HG03457 (cell line): ENCODE results near the gene G6PD.
A peak's percentile ranks its signal among the peaks of the same experiment; 100 is the strongest.
"Not testable (repeated sequence)": the region's sequence is repeated elsewhere in the genome, so short reads cannot be mapped to it uniquely, and the experiment has no call there.

Source experiments
- ATAC-seq: cut with Tn5 transposase; IDR thresholded peaks from one replicate; pipeline ENCODE4 v1.9.1; 2021; ENCODE audit warnings: moderate number of reproducible peaks; ENCODE audit not compliant: unreplicated experiment

G6PD gene

DNA sequence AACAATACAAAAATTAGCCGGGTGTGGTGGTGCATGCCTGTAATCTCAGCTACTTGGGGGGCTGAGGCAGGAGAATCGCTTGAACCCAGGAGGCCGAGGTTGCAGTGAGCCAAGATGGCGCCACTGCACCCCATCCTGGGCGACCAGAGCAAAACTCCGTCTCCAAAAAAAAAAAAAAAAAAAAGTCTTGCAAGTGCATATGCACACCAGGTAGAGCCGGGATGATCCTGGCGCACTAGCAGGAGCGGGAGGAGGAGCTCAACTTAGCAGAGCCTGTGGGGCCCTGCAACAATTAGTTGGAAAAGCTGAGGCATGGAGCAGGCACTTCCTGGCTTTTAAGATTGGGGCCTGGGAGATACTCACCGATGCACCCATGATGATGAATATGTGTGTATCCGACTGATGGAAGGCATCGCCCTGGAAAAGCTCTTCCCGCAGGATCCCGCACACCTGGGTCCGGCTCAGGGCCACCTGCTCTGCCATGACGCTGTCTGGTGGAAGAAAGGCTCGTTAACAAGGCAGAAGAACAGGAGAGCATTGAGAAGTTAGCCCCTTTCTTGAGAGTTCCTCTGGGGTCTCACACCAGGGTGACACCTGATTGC, 872 bp downstream of the G6PD start:
- ATAC-seq: no peak

DNA sequence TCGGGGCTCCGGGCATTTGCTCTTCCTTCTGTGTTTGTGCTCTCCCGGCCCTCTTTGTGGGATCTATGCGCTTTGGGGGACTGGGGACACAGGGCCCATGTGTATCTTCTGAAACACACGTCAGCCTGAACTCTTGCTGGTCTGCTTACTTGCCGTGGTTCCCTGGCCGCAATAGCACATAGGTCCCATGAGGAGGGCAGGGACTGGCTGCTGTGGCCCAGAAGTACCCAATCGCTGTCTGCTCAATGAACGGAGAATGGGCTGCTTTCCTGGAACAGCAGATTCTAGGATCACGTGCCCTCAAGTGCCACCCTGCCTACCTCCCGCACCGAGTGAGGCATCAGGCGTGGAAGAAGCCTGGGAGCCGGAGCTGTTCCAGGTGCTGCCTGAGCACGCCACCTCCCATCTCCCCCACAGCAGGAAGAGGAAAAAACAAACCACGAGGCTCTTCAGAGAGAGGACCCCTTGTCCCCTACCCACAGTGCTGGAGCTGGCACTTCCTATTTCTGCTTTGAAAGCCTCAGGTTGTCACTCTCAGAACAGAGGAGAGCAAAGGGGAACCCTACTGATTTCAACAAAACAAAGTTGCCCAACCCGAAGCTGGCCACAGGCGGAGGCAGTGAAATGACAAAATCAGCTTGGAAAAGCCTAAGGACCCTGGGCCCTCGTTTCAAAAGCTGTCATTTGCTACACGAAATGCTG, 3.8 kb downstream of the G6PD start:
- no peak for ATAC-seq

DNA sequence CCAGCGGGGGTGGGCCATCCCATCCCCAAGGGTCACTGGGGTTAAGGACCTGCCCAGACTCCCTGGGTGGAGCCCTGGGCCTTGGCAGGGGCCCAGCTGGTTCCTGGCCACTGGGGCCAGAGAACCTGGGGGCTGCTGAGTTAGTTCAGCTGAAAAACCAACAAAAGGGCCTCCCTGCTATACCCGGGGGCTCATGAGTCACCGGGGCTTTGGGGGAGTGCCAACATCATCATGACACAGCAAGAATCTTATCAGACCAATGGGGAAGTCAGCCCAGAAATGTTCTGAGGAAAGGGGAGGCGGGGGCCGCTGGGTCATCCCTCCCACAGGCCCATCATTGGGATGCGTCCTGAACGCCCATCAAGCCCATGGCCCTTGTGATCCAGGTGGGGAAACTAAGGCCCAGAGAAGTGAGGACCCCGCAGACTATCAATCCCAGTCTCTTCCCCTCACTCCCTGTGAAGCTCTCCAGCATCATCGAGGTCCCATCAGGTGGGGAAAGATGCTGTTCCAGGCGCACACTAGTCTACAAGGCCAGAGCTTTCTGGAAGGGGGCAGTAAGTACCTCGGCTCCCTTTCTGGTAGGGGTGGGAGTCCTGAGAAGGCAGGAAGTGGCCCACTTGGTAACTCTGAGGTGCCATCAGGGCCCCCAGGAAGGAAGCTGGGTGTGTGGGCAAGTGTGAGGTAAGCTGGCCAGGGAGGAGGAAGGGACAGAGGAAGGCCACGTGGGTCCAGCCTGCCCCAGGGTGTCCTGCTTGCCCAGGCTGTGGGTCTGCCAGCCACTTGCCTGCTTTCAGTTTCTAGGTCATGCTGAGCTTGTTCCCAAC, 4.5 kb downstream of the G6PD start:
- no peak for ATAC-seq

DNA sequence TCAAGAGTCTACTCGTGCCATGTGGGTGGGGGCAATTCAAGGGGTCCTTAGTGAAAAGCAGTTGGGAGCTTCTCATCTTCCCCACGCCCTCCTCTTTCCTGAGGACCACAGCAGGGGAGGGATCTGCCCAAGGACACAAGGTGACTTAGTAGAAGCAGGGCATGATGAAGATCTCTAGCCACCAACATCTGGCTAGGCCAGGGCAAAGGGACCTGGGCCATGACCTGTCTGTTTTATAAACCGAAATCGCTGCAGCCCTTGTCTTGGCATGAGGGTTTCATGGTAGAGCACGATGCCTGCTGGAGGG, 5.1 kb downstream of the G6PD start:
- ATAC-seq: no peak

DNA sequence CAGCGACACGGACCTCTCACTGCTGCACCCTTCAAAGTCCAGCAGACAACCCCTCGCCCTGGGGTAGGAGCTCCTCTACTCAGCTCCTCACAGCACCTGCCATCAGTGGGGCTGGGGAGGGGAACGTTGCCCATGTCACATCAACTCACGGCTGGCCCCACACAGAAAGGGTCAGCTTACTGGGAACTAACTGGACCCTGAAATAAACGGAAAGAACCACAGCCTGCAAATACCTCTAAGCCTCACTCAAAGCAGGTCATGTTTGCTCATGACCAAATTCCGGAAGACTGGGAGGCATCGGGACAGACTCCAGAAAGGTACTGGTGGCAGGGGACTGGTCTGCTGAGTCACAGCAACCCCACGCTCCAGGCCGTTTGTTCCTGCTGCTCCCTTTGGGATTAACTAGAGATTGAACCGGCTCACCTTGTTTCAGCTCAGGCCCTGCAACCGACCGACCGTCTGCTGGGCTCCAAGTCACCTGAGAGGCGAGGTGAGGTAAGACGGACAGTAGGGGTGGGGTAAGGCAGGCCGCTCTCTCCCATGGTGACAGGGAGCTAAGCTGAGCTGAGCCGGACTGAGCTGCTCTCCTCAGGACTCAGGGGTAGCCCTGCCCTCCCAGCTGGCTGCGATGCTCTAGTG, 5.6 kb downstream of the G6PD start:
- no peak for ATAC-seq

DNA sequence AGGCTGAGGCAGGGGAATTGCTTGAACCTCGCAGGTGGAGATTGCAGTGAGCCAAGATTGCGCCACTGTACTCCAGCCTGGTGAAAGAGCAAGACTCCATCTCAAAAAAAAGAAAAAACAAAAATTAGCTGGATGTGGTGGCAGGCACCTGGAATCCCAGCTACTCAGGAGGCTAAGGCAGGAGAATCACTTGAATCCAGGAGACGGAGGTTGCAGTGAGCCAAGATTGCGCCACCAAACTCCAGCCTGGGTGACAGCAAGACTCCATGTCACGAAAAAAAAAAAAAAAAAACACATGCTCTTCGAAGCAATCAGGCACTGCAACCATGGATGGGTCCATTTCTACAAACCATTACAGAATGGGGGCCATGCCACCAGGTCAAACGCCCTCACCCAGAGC, 6.3 kb downstream of the G6PD start:
- not testable (repeated sequence) for ATAC-seq

DNA sequence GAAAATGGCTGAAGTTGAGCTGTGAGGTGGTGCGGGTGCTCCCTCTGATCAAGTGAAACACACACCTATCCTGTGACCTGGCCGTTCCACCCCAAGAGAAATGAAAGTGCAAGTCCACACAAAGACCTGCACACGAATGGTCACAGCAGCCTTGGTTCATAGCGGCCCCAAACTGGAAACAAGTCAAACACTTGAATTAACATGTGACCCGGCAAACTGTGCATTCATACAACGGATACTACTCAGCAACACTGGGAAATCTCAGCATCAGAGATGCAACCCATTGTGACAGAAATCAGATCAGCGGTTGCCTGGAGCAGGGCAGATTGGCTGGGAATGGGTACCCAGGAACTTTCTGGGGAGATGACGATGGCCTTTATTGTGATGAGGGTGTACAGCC, 7.6 kb downstream of the G6PD start:
- ATAC-seq: no peak

DNA sequence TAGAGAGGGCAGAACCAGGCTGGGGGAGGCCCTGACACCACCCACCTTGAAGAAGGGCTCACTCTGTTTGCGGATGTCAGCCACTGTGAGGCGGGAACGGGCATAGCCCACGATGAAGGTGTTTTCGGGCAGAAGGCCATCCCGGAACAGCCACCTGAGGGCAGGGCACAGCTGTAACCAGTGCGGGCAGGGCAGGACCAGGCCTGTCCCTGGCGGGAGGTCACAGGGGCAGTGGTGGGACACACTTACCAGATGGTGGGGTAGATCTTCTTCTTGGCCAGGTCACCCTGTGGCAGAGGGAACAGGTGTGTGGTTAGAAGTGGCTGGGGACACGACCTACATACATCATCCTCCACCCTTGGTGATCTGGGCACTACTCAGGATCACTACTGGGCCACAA, 10.8 kb downstream of the G6PD start:
- no peak for ATAC-seq

DNA sequence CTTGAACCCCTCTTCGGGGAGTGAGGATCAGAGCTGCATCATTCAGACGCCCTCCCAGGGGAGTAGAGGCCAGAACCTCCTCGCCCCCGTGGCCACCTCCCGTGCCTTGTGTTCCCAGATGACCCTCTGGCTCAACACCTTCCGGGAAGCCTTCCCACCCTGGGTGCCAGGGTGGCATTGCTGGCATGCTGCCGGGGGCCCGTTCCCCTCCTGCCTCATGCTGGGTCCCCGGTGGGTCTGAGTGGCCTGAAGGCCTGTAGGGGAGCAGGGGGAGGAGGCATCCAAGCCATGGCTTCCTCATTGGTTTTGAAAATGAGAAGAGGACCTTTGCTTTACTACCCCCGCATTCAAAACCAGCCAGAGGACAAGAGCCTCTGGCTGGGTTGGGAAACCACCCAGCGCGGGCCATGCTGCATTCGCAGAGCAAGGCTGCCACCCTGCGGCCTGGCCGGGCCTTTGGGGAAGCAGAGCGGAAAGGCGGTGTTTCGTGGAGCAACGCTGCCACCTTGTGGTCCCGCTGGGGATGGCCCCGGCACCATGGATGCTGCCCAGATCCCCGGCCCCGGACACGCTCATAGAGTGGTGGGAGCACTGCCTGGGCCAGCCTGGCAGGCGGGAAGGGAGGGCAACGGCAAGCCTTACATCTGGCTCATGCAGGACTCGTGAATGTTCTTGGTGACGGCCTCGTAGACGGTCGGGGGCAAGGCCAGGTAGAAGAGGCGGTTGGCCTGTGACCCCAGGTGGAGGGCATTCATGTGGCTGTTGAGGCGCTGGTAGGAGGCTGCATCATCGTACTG, 11.9 kb downstream of the G6PD start:
- peak; percentile 75 for ATAC-seq

DNA sequence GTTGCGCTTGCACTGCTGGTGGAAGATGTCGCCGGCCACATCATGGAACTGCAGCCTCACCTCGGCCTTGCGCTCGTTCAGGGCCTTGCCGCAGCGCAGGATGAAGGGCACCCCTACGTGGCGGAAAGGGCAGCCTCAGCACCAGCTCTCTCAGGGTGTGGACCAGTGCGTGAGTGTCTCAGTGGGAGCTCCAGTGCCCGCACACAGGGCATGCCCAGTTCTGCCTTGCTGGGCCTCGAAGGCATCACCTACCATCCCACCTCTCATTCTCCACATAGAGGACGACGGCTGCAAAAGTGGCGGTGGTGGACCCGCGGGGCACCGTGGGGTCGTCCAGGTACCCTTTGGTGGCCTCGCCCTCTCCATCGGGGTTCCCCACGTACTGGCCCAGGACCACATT, 14.0 kb downstream of the G6PD start:
- no peak for ATAC-seq

DNA sequence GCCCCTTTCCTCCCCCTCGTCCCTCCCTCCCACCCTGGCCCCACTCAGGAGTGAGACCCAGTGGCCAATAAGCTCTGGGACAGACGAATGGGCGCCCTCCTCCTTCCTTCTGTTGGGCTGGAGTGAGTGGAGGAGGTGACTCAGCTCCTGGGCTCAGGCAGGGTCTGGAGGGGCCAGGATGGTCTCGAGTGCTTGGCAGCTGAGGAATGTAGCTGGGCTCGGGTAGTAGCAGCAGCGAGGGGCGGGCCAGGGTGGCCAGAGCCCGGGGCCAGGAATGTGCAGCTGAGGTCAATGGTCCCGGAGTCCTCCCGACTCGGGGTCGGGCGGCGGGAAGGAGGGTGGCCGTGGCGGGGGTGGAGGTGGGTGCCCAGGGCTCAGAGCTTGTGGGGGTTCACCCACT, 15.0 kb downstream of the G6PD start:
- ATAC-seq: no peak

DNA sequence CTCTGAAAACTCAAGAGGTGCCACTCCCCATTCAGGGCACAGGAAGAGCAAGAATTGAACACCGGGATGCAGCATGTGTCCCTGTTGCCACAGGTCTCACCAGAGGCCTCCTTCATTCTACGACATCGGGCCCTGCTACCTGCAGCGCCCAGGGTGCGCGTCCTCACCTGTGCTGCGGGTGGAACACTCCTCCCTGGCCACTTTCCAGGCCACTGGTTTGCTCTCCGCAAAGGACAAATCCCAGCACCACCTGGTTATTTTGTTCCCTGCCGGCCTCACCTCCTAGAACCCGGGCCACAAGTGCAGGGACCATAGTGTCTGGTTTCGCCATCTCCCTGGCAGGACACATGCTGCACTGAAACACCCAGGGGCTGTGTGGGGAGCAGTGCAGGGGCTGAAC, 16.4 kb downstream of the G6PD start:
- no peak for ATAC-seq

DNA sequence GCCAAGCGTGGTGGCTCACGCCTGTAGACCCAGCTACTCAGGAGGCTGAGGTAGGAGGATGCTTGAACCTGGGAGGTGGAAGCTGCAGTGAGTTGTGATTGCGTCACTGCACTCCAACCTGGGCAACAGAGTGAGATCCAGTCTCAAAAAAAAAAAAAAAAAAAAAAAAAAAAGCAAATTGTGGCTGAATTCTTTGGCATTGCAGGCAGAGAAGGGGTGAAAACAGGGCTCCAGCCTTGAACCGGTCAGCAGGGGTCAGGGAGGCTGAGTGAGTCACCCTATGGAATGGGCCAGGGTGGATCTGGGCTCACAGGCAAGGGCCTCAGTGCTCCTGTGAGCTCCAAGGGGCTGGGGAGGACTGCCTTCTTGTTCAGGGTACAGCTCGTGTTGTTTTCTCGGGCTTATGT, 17.4 kb downstream of the G6PD start:
- ATAC-seq: no peak

DNA sequence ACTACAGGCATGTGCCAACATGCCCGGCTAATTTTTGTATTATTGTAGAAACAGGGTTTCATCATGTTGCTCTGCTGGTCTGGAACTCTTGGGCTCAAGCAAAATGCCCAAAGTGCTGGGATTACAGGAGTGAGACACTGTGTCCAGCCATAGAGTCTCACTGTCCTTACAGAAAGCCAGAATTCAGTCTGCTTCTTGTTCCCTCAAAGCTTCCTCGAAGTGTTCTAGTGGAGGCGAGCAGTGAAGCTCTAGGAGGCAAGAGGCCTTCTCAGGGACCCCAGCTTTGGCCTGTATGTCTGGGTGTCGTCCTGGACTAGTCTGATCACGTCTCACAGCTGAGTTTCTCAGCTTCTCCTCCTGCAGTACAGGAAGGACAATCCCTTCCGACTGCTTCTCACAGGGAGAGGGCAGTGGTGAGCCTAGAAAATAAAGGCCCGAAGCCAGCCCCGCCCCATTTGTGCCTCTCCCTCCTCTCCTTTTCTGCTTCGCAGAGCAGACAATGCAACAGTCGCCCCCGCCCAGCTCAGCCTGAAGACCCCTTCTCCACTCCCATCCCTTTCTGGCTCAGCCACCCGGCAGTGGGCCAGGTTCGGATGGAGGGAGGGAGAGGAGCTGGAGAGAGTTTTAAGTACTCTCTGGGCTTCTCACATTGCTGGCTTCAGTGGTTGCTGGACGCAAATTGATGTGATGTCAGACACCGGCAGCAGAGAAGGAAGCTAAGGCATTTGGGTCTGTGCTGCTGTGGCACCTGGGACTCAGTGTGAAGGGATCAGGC, 19.6 kb downstream of the G6PD start:
- ATAC-seq: no peak

DNA sequence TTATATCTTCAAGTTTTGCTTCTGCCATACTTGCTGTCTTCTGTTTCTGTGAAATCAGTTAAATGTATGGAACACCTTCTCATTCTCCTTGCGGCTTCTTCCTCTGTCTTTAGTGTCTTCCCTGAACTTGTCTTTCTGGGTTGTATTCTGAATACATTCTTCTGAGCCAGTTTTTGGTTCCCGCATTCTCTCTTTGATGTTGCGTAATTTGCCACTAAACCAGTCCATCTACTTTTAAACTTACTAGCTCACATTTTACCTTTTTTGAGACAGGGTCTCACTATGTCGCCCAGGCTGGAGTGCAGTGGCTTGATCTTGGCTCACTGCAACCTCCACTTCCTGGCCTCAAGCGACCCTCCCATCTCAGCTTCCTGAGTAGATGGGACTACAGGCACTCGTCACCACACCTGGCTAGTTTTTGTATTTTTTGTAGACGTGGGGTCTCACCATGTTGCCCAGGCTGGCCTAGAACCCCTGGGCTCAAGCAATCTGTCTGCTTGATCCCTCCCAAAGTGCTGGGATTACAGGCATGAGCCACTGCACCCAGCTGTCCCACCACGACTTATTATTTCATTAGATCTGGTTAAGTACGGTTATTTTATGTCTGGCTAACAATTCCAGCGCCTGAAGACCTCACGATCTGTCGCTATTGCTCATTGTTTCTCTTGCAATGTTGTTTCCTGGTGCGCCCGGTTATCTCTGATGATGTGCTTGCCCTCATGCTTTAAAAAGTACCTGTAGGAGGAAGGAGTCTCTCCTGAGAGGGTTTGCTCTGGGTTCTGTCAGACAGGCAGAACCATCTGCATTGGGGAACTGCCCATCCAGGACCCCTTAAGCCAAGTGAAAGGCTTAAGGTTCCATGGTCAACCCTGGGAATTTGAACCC, 20.8 kb downstream of the G6PD start:
- ATAC-seq: no peak

DNA sequence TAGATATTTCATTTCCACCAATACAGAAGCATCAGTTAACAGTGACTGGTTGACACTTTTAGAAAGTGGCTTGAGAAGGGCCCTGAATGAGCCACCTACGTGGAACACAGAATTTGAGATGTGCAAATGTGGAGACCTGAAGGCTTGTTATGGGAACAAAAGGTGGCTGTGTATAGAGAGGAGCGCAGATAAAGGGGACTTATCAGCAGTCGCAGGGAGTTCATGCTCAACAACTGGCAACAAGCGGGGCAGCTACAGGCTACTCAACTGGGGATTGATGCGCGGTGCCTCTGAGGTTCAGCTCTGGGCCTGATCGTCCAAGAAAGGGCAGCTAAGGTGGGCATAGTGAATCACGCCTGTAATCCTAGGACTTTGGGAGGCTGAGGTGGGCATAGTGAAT, 27.3 kb downstream of the G6PD start:
- no peak for ATAC-seq

DNA sequence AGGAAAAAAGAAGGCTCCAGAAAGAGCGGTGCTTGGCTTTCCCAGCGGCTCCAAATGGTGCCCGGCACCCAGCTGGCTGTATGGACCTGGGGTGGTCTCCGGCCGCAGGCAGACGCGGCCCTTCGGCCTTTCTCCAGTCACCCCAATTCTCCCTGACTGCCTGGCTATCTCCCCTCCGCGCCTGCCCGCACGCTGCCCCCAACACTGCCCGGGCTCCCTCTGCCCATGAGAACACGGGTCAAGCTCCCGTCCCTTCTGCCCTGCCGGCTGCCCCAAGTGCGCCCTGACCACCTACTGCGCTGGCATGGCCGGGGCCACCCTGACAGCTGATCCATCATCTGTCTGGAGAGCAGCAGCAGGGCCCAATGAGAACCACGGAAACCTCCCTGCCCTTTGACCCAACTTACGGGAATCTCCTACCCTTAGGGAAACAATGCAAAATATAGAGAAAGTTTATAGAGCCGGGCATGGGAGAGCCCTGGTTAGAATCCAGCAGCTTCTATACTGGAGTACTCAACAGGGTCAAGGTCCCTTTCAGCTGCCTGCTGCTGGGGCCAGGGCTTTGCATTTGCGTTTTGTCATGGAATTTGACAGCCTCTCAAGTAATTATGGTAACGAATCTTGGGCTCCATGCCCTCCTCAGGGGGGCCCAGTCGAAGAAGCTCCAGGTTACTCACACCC, 29.4 kb downstream of the G6PD start:
- ATAC-seq: no peak

DNA sequence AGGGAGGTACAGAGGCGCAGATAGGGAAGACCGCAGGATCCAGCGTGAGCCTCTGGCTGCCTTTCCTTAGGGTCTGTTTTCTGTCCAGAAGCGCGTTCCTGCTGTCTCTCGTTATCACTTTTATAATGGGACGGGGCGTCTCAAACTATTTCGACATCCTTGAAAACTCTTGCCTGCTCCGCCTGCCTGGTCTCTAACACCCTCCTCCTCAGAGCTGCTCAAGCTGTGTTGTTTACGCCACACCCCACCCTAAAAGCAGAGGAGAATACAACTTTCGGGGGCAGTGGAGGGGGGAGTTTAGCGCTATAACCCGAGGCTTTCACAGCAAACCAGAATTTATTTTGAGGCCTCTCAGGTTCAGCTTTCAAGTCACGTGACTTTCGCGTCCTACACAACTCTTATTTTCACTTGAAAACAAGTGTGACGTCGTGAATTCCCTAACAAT, 30.0 kb downstream of the G6PD start:
- no peak for ATAC-seq
